Liver (tissue), 9 donors: ENCODE data around the gene ZC3HAV1. TPM values are rescaled to one million over a fixed set of nuclear protein-coding genes. Genes with fewer than 3 reads are reported as not detected.
"Not testable (repeated sequence)": the region's sequence is repeated elsewhere in the genome, so short reads cannot be mapped to it uniquely, and the experiment has no call there.

ENCODE experiments used
- DNase-seq: peaks from one replicate; pipeline ENCODE4 v3.0.0-alpha.2; 2017; ENCODE audit warnings: low spot score
- H3K27ac ChIP-seq, 2 donors: one replicate each; pipeline ENCODE4 v1.7.0; 2013; ENCODE audit warnings: inconsistent platforms in 2 of 2, low read length in 2 of 2, control low read depth in 1 of 2, low read depth in 1 of 2, mild to moderate bottlenecking in 1 of 2
- H3K27me3 ChIP-seq, 4 donors: one replicate each; pipeline versions ENCODE4 v1.6.1 to v1.7.0; 2013; ENCODE audit warnings: low read length in 3 of 4, inconsistent platforms in 1 of 4, mild to moderate bottlenecking in 1 of 4, moderate library complexity in 1 of 4; ENCODE audit not compliant: control insufficient read depth in 4 of 4, insufficient read depth in 4 of 4
- H3K36me3 ChIP-seq, 4 donors: one replicate each; pipeline versions ENCODE4 v1.6.1 to v1.7.0; 2013; ENCODE audit warnings: low read length in 3 of 4, mild to moderate bottlenecking in 3 of 4, low read depth in 1 of 4, moderate library complexity in 1 of 4; ENCODE audit not compliant: control insufficient read depth in 4 of 4, insufficient read depth in 3 of 4
- H3K4me1 ChIP-seq, 4 donors: one replicate each; pipeline versions ENCODE4 v1.6.1 to v1.7.0; 2013; ENCODE audit warnings: low read length in 3 of 4, mild to moderate bottlenecking in 3 of 4, moderate library complexity in 1 of 4; ENCODE audit not compliant: control insufficient read depth in 4 of 4, insufficient read depth in 4 of 4
- H3K4me3 ChIP-seq, 3 donors: one replicate each; pipeline versions ENCODE4 v1.6.1 to v1.7.0; 2013; ENCODE audit warnings: low read length in 3 of 3, control low read depth in 1 of 3, low read depth in 1 of 3, mild to moderate bottlenecking in 1 of 3
- H3K9ac ChIP-seq, 2 donors: one replicate each; pipeline ENCODE4 v1.7.0; 2013; ENCODE audit warnings: low read length in 2 of 2, mild to moderate bottlenecking in 2 of 2, moderate library complexity in 2 of 2, control low read depth in 1 of 2, low read depth in 1 of 2
- H3K9me3 ChIP-seq, 4 donors: one replicate each; pipeline versions ENCODE4 v1.6.1 to v1.7.0; 2013; ENCODE audit warnings: low read length in 3 of 4; ENCODE audit not compliant: control insufficient read depth in 4 of 4
- EGR1 ChIP-seq, 2 donors: IDR thresholded peaks; 2 replicates each; pipeline ENCODE4 v1.6.1; 2016 to 2018; ENCODE audit warnings: antibody characterized with exemption in 2 of 2, low read depth in 2 of 2
- FOXA1 ChIP-seq: IDR thresholded peaks from 2 replicates; pipeline ENCODE4 v1.6.1; 2016; ENCODE audit warnings: antibody characterized with exemption
- FOXA2 ChIP-seq: IDR thresholded peaks from 2 replicates; pipeline ENCODE4 v1.6.1; 2016; ENCODE audit warnings: antibody characterized with exemption
- GABPA ChIP-seq, 2 donors: IDR thresholded peaks in 1 of 2; conservative IDR thresholded peaks in 1 of 2; 2 replicates each; pipeline ENCODE4 v1.6.1; 2016; ENCODE audit warnings: antibody characterized with exemption in 2 of 2, mild to moderate bottlenecking in 1 of 2, moderate library complexity in 1 of 2
- HNF4A ChIP-seq, 2 donors: conservative IDR thresholded peaks; 2 replicates each; pipeline ENCODE4 v1.6.1; 2016; ENCODE audit warnings: antibody characterized with exemption in 2 of 2, mild to moderate bottlenecking in 2 of 2
- HNF4G ChIP-seq: IDR thresholded peaks from 2 replicates; pipeline ENCODE4 v1.6.1; 2016; ENCODE audit warnings: antibody characterized with exemption
- NR2F2 ChIP-seq: IDR thresholded peaks from 2 replicates; pipeline ENCODE4 v1.6.1; 2016; ENCODE audit warnings: antibody characterized with exemption
- RAD21 ChIP-seq, 2 donors: IDR thresholded peaks; 2 replicates each; pipeline ENCODE4 v1.6.1; 2016; ENCODE audit warnings: antibody characterized with exemption in 2 of 2, mild to moderate bottlenecking in 2 of 2
- YY1 ChIP-seq: IDR thresholded peaks from 2 replicates; pipeline ENCODE4 v1.6.1; 2016; ENCODE audit warnings: antibody characterized with exemption, mild to moderate bottlenecking
- WGBS: extraction: QIAGEN DNeasy Blood & Tissue Kit; methylation state at CpG from one replicate; pipeline ENCODE4 v1.1.7; 2013; 5-methylcytosine and 5-hydroxymethylcytosine counted together
- polyA plus RNA-seq, 2 donors: library from polyadenylated mRNA; stranded (reverse) in 1 of 2; unstranded in 1 of 2; fragments of 200-250 nt in 1 of 2; fragments of >200 nt in 1 of 2; fragmentation: Nextera tagmentation in 1 of 2; extraction: Ambion mirVana in 1 of 2; gene quantifications; one replicate each; pipeline versions ENCODE4 v1.2.1 to v1.2.3, GENCODE V29; 2013 to 2015
- total RNA-seq, 2 donors: library from RNA; depleted of rRNA; stranded (reverse); fragments of >200 nt; gene quantifications; one replicate each; pipeline ENCODE4 v1.2.3, GENCODE V29; 2014
- TF ChIP-seq, protein P1 (sequence below): fragments of 150-350 bp; IDR thresholded peaks from 2 replicates; pipeline ENCODE4 v1.5.1; 2017; ENCODE audit warnings: improper control_type of control experiment, low read depth, low read length; ENCODE audit not compliant: missing input control
- TF ChIP-seq, protein P2 (sequence below): IDR thresholded peaks from 2 replicates; pipeline ENCODE4 v1.6.1; 2016; ENCODE audit warnings: antibody characterized with exemption
- donor health status: healthy.
- donor health status: healthy.
- donor health status: healthy.
- donor health status: healthy.
- donor health status: healthy.

ZC3HAV1 gene
- total and polyA plus RNA-seq, 4 donors: 6.6 to 40.5 (median 16.5) TPM

DNA sequence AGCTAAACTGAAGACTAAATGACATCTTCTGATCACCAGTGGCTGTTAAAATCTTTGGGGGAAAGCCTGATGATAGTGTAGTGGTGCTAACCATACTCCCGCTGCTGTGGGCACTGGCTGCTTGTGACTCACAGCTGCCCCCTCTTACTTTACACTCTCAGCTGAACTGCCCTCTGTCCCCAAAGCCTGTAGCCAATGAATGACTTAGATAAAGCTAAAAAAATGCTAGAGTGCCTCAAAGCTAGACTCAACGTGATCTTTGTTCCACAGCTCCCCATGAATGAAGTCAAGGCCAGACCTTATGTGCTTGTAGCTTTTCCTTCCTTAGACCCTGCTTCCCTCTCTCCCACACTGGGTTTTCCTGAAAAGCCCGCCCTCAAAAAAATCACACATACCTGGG, 80.2 kb downstream of the ZC3HAV1 start:
- TF ChIP-seq FOXA2: no peak
- no peak for TF ChIP-seq RAD21 (IDR thresholded peaks at IDR 0.05)
- TF ChIP-seq NR2F2: no peak
- TF ChIP-seq, protein P1, sequence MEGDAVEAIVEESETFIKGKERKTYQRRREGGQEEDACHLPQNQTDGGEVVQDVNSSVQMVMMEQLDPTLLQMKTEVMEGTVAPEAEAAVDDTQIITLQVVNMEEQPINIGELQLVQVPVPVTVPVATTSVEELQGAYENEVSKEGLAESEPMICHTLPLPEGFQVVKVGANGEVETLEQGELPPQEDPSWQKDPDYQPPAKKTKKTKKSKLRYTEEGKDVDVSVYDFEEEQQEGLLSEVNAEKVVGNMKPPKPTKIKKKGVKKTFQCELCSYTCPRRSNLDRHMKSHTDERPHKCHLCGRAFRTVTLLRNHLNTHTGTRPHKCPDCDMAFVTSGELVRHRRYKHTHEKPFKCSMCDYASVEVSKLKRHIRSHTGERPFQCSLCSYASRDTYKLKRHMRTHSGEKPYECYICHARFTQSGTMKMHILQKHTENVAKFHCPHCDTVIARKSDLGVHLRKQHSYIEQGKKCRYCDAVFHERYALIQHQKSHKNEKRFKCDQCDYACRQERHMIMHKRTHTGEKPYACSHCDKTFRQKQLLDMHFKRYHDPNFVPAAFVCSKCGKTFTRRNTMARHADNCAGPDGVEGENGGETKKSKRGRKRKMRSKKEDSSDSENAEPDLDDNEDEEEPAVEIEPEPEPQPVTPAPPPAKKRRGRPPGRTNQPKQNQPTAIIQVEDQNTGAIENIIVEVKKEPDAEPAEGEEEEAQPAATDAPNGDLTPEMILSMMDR: no peak
- no peak for TF ChIP-seq HNF4G
- TF ChIP-seq EGR1 (IDR thresholded peaks at IDR 0.05; ENCODE audit: low read depth in 2 of 2): no peak
- TF ChIP-seq HNF4A (conservative IDR thresholded peaks at IDR 0.05): no peak
- no peak for TF ChIP-seq FOXA1
- TF ChIP-seq YY1: no peak
- H3K4me1 ChIP-seq: no peaks in the 10 kb centered on the region
- no peak for DNase-seq
- H3K36me3 ChIP-seq: no peaks in the 10 kb centered on the region
- 92% methylated on average over 3 of the region's 3 CpGs for WGBS
- no peak overlapping the region for H3K4me3 ChIP-seq
- H3K27me3 ChIP-seq: no peaks in the 10 kb centered on the region
- no peak overlapping the region for H3K27ac ChIP-seq
- H3K9ac ChIP-seq: no peak overlapping the region
- H3K9me3 ChIP-seq: no peaks in the 10 kb centered on the region

DNA sequence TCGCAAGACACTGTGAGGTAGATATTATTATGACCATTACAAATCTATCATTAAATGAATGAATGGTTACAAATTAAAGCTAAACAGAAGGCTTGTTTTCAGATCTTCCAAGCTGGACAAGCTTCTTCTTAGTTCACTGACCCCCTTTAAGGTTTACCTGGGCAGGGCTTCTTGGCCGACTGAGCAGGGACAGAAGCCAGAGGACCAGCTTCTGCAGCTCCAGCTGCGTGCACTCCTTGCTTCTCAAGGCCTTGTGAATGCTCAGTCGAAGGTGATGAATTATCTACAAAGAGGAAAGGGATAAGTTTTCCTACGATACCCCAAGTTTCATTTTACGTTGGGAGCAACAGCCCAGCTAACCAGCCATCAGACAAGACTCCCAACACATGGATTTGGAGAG, 83.0 kb downstream of the ZC3HAV1 start:
- Histone ChIP-seq H3K9me3 (no peaks in the 10 kb centered on the region), H3K36me3 (no peaks in the 10 kb centered on the region), H3K27me3 (no peaks in the 10 kb centered on the region), H3K4me3 (no peak overlapping the region), H3K9ac (no peak overlapping the region), H3K27ac (no peak overlapping the region), H3K4me1 (no peaks in the 10 kb centered on the region)
- no peak for DNase-seq
- TF ChIP-seq, protein P2, sequence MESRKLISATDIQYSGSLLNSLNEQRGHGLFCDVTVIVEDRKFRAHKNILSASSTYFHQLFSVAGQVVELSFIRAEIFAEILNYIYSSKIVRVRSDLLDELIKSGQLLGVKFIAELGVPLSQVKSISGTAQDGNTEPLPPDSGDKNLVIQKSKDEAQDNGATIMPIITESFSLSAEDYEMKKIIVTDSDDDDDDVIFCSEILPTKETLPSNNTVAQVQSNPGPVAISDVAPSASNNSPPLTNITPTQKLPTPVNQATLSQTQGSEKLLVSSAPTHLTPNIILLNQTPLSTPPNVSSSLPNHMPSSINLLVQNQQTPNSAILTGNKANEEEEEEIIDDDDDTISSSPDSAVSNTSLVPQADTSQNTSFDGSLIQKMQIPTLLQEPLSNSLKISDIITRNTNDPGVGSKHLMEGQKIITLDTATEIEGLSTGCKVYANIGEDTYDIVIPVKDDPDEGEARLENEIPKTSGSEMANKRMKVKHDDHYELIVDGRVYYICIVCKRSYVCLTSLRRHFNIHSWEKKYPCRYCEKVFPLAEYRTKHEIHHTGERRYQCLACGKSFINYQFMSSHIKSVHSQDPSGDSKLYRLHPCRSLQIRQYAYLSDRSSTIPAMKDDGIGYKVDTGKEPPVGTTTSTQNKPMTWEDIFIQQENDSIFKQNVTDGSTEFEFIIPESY: no peak
- TF ChIP-seq YY1 (no peak), HNF4G (no peak), GABPA (IDR thresholded peaks at IDR 0.05 in 1 of 2, conservative IDR thresholded peaks at IDR 0.05 in 1 of 2) (no peak)
- TF ChIP-seq, protein P1: no peak
- 93% methylated on average over 6 of the region's 6 CpGs for WGBS

DNA sequence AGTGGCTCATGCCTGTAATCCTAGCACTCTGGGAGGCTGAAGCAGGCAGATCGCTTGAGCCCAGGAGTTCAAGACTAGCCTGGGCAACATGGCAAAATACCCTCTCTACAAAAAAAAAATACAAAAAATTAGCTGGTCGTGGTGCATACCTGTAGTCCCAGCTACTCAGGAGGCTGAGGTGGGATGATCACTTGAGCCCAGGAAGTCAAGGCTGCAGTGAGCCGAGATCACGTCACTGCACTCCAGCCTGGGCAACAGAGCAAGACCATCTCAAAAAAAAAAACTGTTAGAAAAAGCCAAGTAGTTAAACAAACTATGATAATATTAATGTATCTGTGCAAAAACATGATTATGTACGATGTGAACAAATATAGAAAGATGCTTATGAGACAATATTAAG, 83.7 kb downstream of the ZC3HAV1 start:
- H3K4me1 ChIP-seq, H3K9ac ChIP-seq, H3K27ac ChIP-seq, H3K9me3 ChIP-seq, DNase-seq, H3K36me3 ChIP-seq, H3K27me3 ChIP-seq, H3K4me3 ChIP-seq: not testable (repeated sequence)
- 94% methylated on average over 5 of the region's 5 CpGs for WGBS
